IMR-90 (cell line): ENCODE results near the gene NAV2. TPM values are rescaled to one million over a fixed set of nuclear protein-coding genes. Genes with fewer than 3 reads are reported as not detected.

ENCODE experiments used
- ATAC-seq: fragments of 200-7000 bp; cut with Tn5 transposase; 2 replicates; pipeline ENCODE4 v1.9.1; 2020; ENCODE audit warnings: low read depth, mild to moderate bottlenecking, moderate library complexity
- BruUV-seq: library from RNA; stranded (reverse); fragments of 400-500 nt; replicated peaks from 2 replicates; lab custom pipeline; 2021; lab: Mats Ljungman, UMichigan
- CTCF ChIA-PET: fragments of 300-600 bp; formaldehyde crosslinking; extraction: SDS; loops from one replicate; lab custom pipeline; 2021; ENCODE audit warnings: antibody characterized with exemption; lab: Yijun Ruan, JAX
- POLR2A ChIA-PET: fragments of 300-600 bp; sonication (Branson Sonifier 250); formaldehyde crosslinking; loops from one replicate; lab custom pipeline; 2022; ENCODE audit warnings: antibody characterized with exemption; ENCODE audit not compliant: unreplicated experiment; lab: Charles Lee
- DNase-seq: peaks from one replicate; pipeline ENCODE4 v3.0.0; 2013
- H2AFZ ChIP-seq: replicated peaks from 2 replicates; pipeline ENCODE3; 2013; ENCODE audit warnings: low read length, mild to moderate bottlenecking; ENCODE audit not compliant: poor library complexity
- H2AK5ac ChIP-seq: 2 replicates; pipeline ENCODE4 v1.6.1; 2013; ENCODE audit warnings: low read depth, low read length, inconsistent platforms
- H2AK9ac ChIP-seq: replicated peaks from 2 replicates; pipeline ENCODE3; 2013; ENCODE audit warnings: mild to moderate bottlenecking, low read depth, low read length, moderate library complexity; ENCODE audit not compliant: poor library complexity
- H2BK120ac ChIP-seq: 2 replicates; pipeline ENCODE4 v1.6.1; 2013; ENCODE audit warnings: low read depth, low read length, inconsistent platforms
- H2BK15ac ChIP-seq: 3 replicates; pipeline ENCODE4 v1.6.1; 2013; ENCODE audit warnings: low read depth, low read length, inconsistent platforms
- H2BK20ac ChIP-seq: 2 replicates; pipeline ENCODE4 v1.6.1; 2013; ENCODE audit warnings: low read depth, mild to moderate bottlenecking, inconsistent platforms, low read length, moderate library complexity
- H2BK5ac ChIP-seq: 2 replicates; pipeline ENCODE4 v1.6.1; 2013; ENCODE audit warnings: mild to moderate bottlenecking, low read depth, low read length, inconsistent platforms; ENCODE audit not compliant: poor library complexity, severe bottlenecking
- H3K14ac ChIP-seq: replicated peaks from 2 replicates; pipeline ENCODE4 v1.6.1; 2013; ENCODE audit warnings: low read depth, low read length, inconsistent platforms
- H3K18ac ChIP-seq: 2 replicates; pipeline ENCODE4 v1.6.1; 2013; ENCODE audit warnings: low read depth, low read length, control low read depth
- H3K23ac ChIP-seq: 2 replicates; pipeline ENCODE4 v1.6.1; 2013; ENCODE audit warnings: low read depth, low read length, inconsistent platforms
- H3K27ac ChIP-seq: 2 replicates; pipeline ENCODE4 v1.5.1; 2013; ENCODE audit warnings: mild to moderate bottlenecking, control low read depth, low read length; ENCODE audit not compliant: insufficient read depth
- H3K27me3 ChIP-seq: 2 replicates; pipeline ENCODE4 v1.6.1; 2013; ENCODE audit warnings: low read length; ENCODE audit not compliant: control insufficient read depth, insufficient read depth
- H3K36me3 ChIP-seq: 2 replicates; pipeline ENCODE4 v1.6.1; 2013; ENCODE audit warnings: low read length, mixed read lengths; ENCODE audit not compliant: control insufficient read depth, insufficient read depth
- H3K4ac ChIP-seq: 2 replicates; pipeline ENCODE4 v1.6.1; 2013; ENCODE audit warnings: low read depth, low read length, inconsistent platforms
- H3K4me1 ChIP-seq: 2 replicates; pipeline ENCODE4 v1.6.1; 2013; ENCODE audit warnings: low read length, mixed read lengths; ENCODE audit not compliant: control insufficient read depth, insufficient read depth
- H3K4me2 ChIP-seq: 2 replicates; pipeline ENCODE4 v1.6.1; 2013; ENCODE audit warnings: low read depth, mild to moderate bottlenecking, control low read depth, low read length, moderate library complexity
- H3K4me3 ChIP-seq: 2 replicates; pipeline ENCODE4 v1.5.1; 2013; ENCODE audit warnings: low read depth, mild to moderate bottlenecking, control low read depth, low read length, moderate library complexity; ENCODE audit not compliant: insufficient read depth
- H3K56ac ChIP-seq: 2 replicates; pipeline ENCODE4 v1.6.1; 2013; ENCODE audit warnings: low read length, inconsistent platforms; ENCODE audit not compliant: insufficient read depth; ENCODE audit errors: extremely low read depth
- H3K79me1 ChIP-seq, 2 experiments: 2 replicates each; pipeline ENCODE4 v1.6.1; 2013; ENCODE audit warnings: low read length in 2 of 2, inconsistent platforms in 1 of 2, low read depth in 1 of 2
- H3K9ac ChIP-seq: 2 replicates; pipeline ENCODE4 v1.6.1; 2013; ENCODE audit warnings: low read depth, low read length, control low read depth
- H3K9me1 ChIP-seq: 2 replicates; pipeline ENCODE4 v1.6.1; 2013; ENCODE audit warnings: low read length, inconsistent platforms; ENCODE audit not compliant: insufficient read depth
- H3K9me3 ChIP-seq: 2 replicates; pipeline ENCODE4 v1.6.1; 2013; ENCODE audit warnings: low read length; ENCODE audit not compliant: control insufficient read depth, insufficient read depth
- H4K20me1 ChIP-seq: 2 replicates; pipeline ENCODE4 v1.6.1; 2013; ENCODE audit warnings: low read length, inconsistent platforms; ENCODE audit not compliant: insufficient read depth
- H4K5ac ChIP-seq: 2 replicates; pipeline ENCODE4 v1.6.1; 2013; ENCODE audit warnings: mild to moderate bottlenecking, low read depth, low read length, control low read depth
- H4K8ac ChIP-seq, 2 experiments: 2 replicates each; pipeline ENCODE4 v1.6.1; 2013; ENCODE audit warnings: low read depth in 2 of 2, low read length in 2 of 2, control low read depth in 1 of 2, inconsistent platforms in 1 of 2
- H4K91ac ChIP-seq: 2 replicates; pipeline ENCODE4 v1.6.1; 2013; ENCODE audit warnings: low read depth, low read length, inconsistent platforms; ENCODE audit not compliant: insufficient read depth
- CEBPB ChIP-seq: IDR thresholded peaks from 2 replicates; pipeline ENCODE4 v1.6.1; 2012; ENCODE audit warnings: low read depth, low read length, improper control_type of control experiment
- ELK1 ChIP-seq: fragments of 150-350 bp; IDR thresholded peaks from 2 replicates; pipeline ENCODE4 v1.6.1; 2016; ENCODE audit warnings: low read depth, mild to moderate bottlenecking, low read length, moderate library complexity, borderline replicate concordance
- POLR2A ChIP-seq: IDR thresholded peaks from 2 replicates; pipeline ENCODE4 v1.6.1; 2012; ENCODE audit warnings: mild to moderate bottlenecking, low read depth, low read length
- WGBS, 2 experiments: methylation state at CpG; one replicate each; pipeline versions ENCODE4 v1.1.5 to v1.1.7; 2013; ENCODE audit warnings: missing lambda C conversion rate in 2 of 2; ENCODE audit not compliant: insufficient read length in 1 of 2; ENCODE audit errors: extremely low coverage in 2 of 2; 5-methylcytosine and 5-hydroxymethylcytosine counted together
- dilution Hi-C: fragments of 300-500 bp; cut with HindIII; formaldehyde crosslinking; loops from one replicate; pipeline ENCODE4 v1.14.3; 2018; ENCODE audit warnings: low sequenced_read_pairs; ENCODE audit not compliant: unreplicated experiment
- in situ Hi-C: fragments of 300-500 bp; cut with MboI; formaldehyde crosslinking; loops from 3 replicates; pipeline ENCODE4 v1.14.3; 2019; ENCODE audit warnings: low sequenced_read_pairs, inconsistent platforms, mixed read lengths
- intact Hi-C: fragments of 100-400 bp; cut with micrococcal nuclease; formaldehyde crosslinking; loops from 2 replicates; pipeline ENCODE4 v1.10.0; 2022
- polyA plus RNA-seq, 3 experiments: library from polyadenylated mRNA; depleted of rRNA; stranded (reverse); fragments of >200 nt; gene quantifications; 2 replicates each; pipeline ENCODE4 v1.2.3, GENCODE V29; 2012; ENCODE audit warnings: low replicate concordance in 1 of 3
- total RNA-seq: library from RNA; depleted of rRNA; stranded (reverse); fragments of >200 nt; gene quantifications from 2 replicates; pipeline ENCODE4 v1.2.3, GENCODE V29; 2012

The NAV2 gene
- total and polyA plus RNA-seq, 2 of the 4 experiments (the other 2 are of a cell fraction), result 4.5 to 12.6 TPM

DNA sequence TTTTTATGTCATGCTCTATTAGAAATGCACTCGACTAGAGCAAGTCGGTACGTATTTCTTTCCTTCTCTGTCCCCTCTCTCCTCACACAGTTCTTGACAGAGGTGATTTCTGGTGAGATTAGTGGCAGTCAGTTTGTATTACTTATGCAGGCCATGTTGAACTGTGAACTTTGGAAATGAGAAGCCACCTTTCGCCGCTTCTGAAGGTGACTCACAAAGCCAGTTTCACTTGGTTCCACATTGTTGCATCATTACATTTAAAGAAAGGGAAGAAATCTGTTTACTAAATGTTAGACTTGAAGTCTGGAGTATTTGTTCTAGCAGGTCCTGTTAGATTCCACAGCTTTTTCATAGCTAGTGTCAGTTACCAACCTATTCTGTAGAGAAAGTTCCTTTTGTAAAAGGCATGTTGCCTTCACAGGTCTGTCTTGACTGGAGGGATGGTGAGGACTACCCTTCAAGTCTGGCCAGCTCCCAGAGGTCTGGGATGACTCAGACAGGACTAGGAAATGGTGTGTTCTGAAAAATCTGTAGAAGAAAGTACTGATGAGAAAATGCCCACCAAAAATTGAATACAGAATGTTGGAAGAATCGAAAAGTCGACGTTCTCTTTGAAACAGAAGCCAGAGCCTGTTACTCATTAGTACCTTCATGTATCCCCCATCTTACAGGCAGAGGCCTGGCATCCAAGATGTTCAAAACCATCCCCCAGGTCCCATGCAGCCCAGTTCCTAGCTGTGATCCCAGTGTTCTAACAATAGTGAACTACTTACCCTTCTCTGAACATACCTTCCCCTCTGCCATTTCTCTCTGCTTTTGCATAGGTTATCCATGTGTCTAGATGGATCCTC is 266.3 kb downstream of the NAV2 start (continued):
- no peak for TF ChIP-seq ELK1

- no peak overlapping the region for H3K56ac ChIP-seq
- intact Hi-C loops, result no loop called here
These were observed 266.8 kb downstream of the NAV2 start for GRCh38 chr11:19979519-19979845.

More at GRCh38 chr11:19979519-19979845, 266.8 kb downstream of the NAV2 start:
- peak overlapping the region; percentile 78 for H3K14ac ChIP-seq
- H4K8ac ChIP-seq, result peak overlapping the region; percentile 21 to 64; a peak in 3 of 4 replicates
- no CpG with 5 or more reads among the region's 5 CpGs for WGBS, 2 experiments
- H4K91ac ChIP-seq, result peak overlapping the region; percentile 88
- peaks cover 21% of the 10 kb centered on the region for H3K9me1 ChIP-seq
- H2AK5ac ChIP-seq, result peak overlapping the region; percentile 90
- peaks cover 30% of the 10 kb centered on the region for H3K4me1 ChIP-seq
- no peaks in the 10 kb centered on the region for H3K9me3 ChIP-seq
- no TSS peak for BruUV-seq
- no peak for DNase-seq
- 0 out of 2 replicates have a peak, but pooled peaks cover 5% of the 10 kb centered on the region for H3K36me3 ChIP-seq
- peak overlapping the region; percentile 21 for H3K23ac ChIP-seq
- H2BK15ac ChIP-seq, result peak overlapping the region; percentile 75
- no peak for TF ChIP-seq POLR2A
- no peak for TF ChIP-seq CEBPB
- POLR2A ChIA-PET, result no interaction called here
- H3K4ac ChIP-seq, result peak overlapping the region; percentile 81
- H3K27me3 ChIP-seq, result no peaks in the 10 kb centered on the region
- dilution Hi-C loops (no loop called here), in situ Hi-C loops (no loop called here)
- ATAC-seq, result no peak
- peak overlapping the region; percentile 90 for H2BK120ac ChIP-seq
- CTCF ChIA-PET, result interaction anchor here (0.6 to 2.1 kb wide), 2 partner anchors 26 to 95 kb away, joined by 4 to 8 read pairs; no protein-coding TSS in a partner anchor
- H2AK9ac ChIP-seq, result no peak overlapping the region
- no peak overlapping the region for H3K4me3 ChIP-seq
- peak overlapping the region; percentile 87 for H2BK20ac ChIP-seq
- H2BK5ac ChIP-seq, result peak overlapping the region; percentile 56
- peak overlapping the region; percentile 69 for H3K18ac ChIP-seq
- no peak overlapping the region for H2AFZ ChIP-seq
- peak overlapping the region; percentile 65; the same call in 1 of the 2 replicates for H4K5ac ChIP-seq
- H4K20me1 ChIP-seq, result no peaks in the 10 kb centered on the region
- peaks cover 23 to 37% of the 10 kb centered on the region in 2 experiments for H3K79me1 ChIP-seq
- no peak overlapping the region for H3K4me2 ChIP-seq
- peak overlapping the region; percentile 81 for H3K27ac ChIP-seq
- 0 out of 2 replicates have a peak overlapping the region, but pooled peaks have one; percentile 17 for H3K9ac ChIP-seq
